GM21576 (cell line): ENCODE data around the gene MYLK.

Source experiments
- ATAC-seq: cut with Tn5 transposase; IDR thresholded peaks from one replicate; pipeline ENCODE4 v1.9.1; 2021; ENCODE audit warnings: mild to moderate bottlenecking, moderate library complexity; ENCODE audit not compliant: unreplicated experiment

MYLK gene

GRCh38 chr3:123878807-123879206 is 5.3 kb downstream of the MYLK start:
- ATAC-seq, result no peak

GRCh38 chr3:123877965-123878364 is 6.2 kb downstream of the MYLK start:
- ATAC-seq, result no peak

- no peak for ATAC-seq
These were observed 6.7 kb downstream of the MYLK start for GRCh38 chr3:123877466-123877865.

GRCh38 chr3:123876858-123877257 is 7.3 kb downstream of the MYLK start:
- no peak for ATAC-seq

GRCh38 chr3:123872621-123873020 is 11.5 kb downstream of the MYLK start:
- ATAC-seq, result no peak

GRCh38 chr3:123871946-123872345 is 12.2 kb downstream of the MYLK start:
- no peak for ATAC-seq

- ATAC-seq, result no peak
These were observed 14.1 kb downstream of the MYLK start for GRCh38 chr3:123870033-123870432.

GRCh38 chr3:123869165-123869564 is 15.0 kb downstream of the MYLK start:
- no peak for ATAC-seq

- ATAC-seq, result no peak
These were observed 19.4 kb downstream of the MYLK start for GRCh38 chr3:123864706-123865105.

GRCh38 chr3:123862152-123862551 is 22.0 kb downstream of the MYLK start:
- no peak for ATAC-seq

GRCh38 chr3:123861081-123861836 is 22.9 kb downstream of the MYLK start:
- no peak for ATAC-seq

- ATAC-seq, result no peak
These were observed 25.0 kb downstream of the MYLK start for GRCh38 chr3:123859177-123859576.

- no peak for ATAC-seq
These were observed 29.2 kb downstream of the MYLK start for GRCh38 chr3:123854905-123855304.

GRCh38 chr3:123853686-123854372 is 30.3 kb downstream of the MYLK start:
- no peak for ATAC-seq

- ATAC-seq, result no peak
These were observed 36.9 kb downstream of the MYLK start for GRCh38 chr3:123847209-123847608.

GRCh38 chr3:123843668-123844067 is 40.5 kb downstream of the MYLK start:
- ATAC-seq, result no peak

GRCh38 chr3:123842711-123843110 is 41.4 kb downstream of the MYLK start:
- no peak for ATAC-seq

- no peak for ATAC-seq
These were observed 42.5 kb downstream of the MYLK start for GRCh38 chr3:123841476-123842238.

- no peak for ATAC-seq
These were observed 43.2 kb downstream of the MYLK start for GRCh38 chr3:123840961-123841360.

- no peak for ATAC-seq
These were observed 46.3 kb downstream of the MYLK start for GRCh38 chr3:123837858-123838257.

GRCh38 chr3:123834631-123835030 is 49.5 kb downstream of the MYLK start:
- no peak for ATAC-seq

GRCh38 chr3:123833398-123833785 is 50.7 kb downstream of the MYLK start:
- no peak for ATAC-seq
